Fibroblast of lung (primary cell): ENCODE data around the gene DAAM1. TPM values are rescaled to one million over a fixed set of nuclear protein-coding genes. Genes with fewer than 3 reads are reported as not detected.

ENCODE experiments used
- DNase-seq, 2 donors: peaks; one replicate each; pipeline versions ENCODE4 v3.0.0 to v3.0.0-alpha.2; 2010; ENCODE audit warnings: low read depth in 2 of 2
- H2AFZ ChIP-seq: 2 replicates; pipeline ENCODE4 v1.5.1; 2012; ENCODE audit warnings: low read length, control low read depth, inconsistent platforms
- H3K27ac ChIP-seq: 2 replicates; pipeline ENCODE4 v1.5.1; 2011; ENCODE audit warnings: low read length, control low read depth; ENCODE audit not compliant: insufficient read depth
- H3K27me3 ChIP-seq: 2 replicates; pipeline ENCODE4 v1.5.1; 2011; ENCODE audit warnings: mild to moderate bottlenecking, low read length; ENCODE audit not compliant: control insufficient read depth, insufficient read depth
- H3K36me3 ChIP-seq: 2 replicates; pipeline ENCODE4 v1.5.1; 2011; ENCODE audit warnings: low read length; ENCODE audit not compliant: control insufficient read depth, insufficient read depth
- H3K4me1 ChIP-seq: 2 replicates; pipeline ENCODE4 v1.5.1; 2011; ENCODE audit warnings: low read length; ENCODE audit not compliant: control insufficient read depth, insufficient read depth; ENCODE audit errors: extremely low read depth
- H3K4me2 ChIP-seq: 2 replicates; pipeline ENCODE4 v1.5.1; 2011; ENCODE audit warnings: low read length, control low read depth; ENCODE audit not compliant: insufficient read depth; ENCODE audit errors: extremely low read depth
- H3K4me3 ChIP-seq, 4 experiments: fragments of 200-600 bp in 1 of 4; sonication (generic) in 1 of 4; replicated peaks in 1 of 4; 2 replicates each; pipeline ENCODE4 v1.5.1; 2011 to 2016; ENCODE audit warnings: low read length in 4 of 4, low read depth in 3 of 4, mild to moderate bottlenecking in 3 of 4, control low read depth in 2 of 4, inconsistent platforms in 1 of 4, mixed read lengths in 1 of 4; ENCODE audit not compliant: insufficient read depth in 1 of 4; ENCODE audit errors: control extremely low read depth in 1 of 4
- H3K79me2 ChIP-seq: 2 replicates; pipeline ENCODE4 v1.5.1; 2012; ENCODE audit warnings: mild to moderate bottlenecking, low read length, inconsistent platforms; ENCODE audit not compliant: control insufficient read depth, insufficient read depth
- H3K9ac ChIP-seq: 2 replicates; pipeline ENCODE4 v1.5.1; 2011; ENCODE audit warnings: mild to moderate bottlenecking, low read length, control low read depth; ENCODE audit not compliant: insufficient read depth
- H3K9me3 ChIP-seq: 2 replicates; pipeline ENCODE4 v1.5.1; 2012; ENCODE audit warnings: low read depth, low read length; ENCODE audit not compliant: control insufficient read depth, insufficient read depth
- H4K20me1 ChIP-seq: 2 replicates; pipeline ENCODE4 v1.5.1; 2011; ENCODE audit warnings: low read length; ENCODE audit not compliant: control insufficient read depth, insufficient read depth; ENCODE audit errors: extremely low read depth
- CTCF ChIP-seq, 2 donors: IDR thresholded peaks in 1 of 2; conservative IDR thresholded peaks in 1 of 2; 1 replicate in 1 of 2; 2 replicates in 1 of 2; pipeline ENCODE4 v1.5.1; 2011 to 2012; ENCODE audit warnings: low read length in 2 of 2, control low read depth in 1 of 2, inconsistent platforms in 1 of 2, low read depth in 1 of 2, mild to moderate bottlenecking in 1 of 2
- EZH2 ChIP-seq: IDR thresholded peaks from 2 replicates; pipeline ENCODE4 v1.5.1; 2012; ENCODE audit warnings: low read length, control low read depth, mild to moderate bottlenecking; ENCODE audit errors: missing control alignments
- polyA plus RNA-seq, 2 donors: library from polyadenylated mRNA; depleted of rRNA in 1 of 2; stranded (reverse) in 1 of 2; unstranded in 1 of 2; fragments of >200 nt; gene quantifications; 2 replicates each; pipeline ENCODE4 v1.2.1, GENCODE V29; 2011 to 2012; ENCODE audit warnings: missing spikeins in 1 of 2
- total RNA-seq: library from RNA; depleted of rRNA; stranded (reverse); fragments of >200 nt; gene quantifications from 2 replicates; pipeline ENCODE4 v1.2.1, GENCODE V29; 2014

DAAM1 gene
- total and polyA plus RNA-seq, 2 donors (not counting 1 experiment from before 2014, with no cell fraction given), result 15.5 to 36.3 TPM

GRCh38 chr14:59346796-59347510, 158.5 kb downstream of the DAAM1 start:
- H3K4me1 ChIP-seq, result no peaks in the 10 kb centered on the region
- H3K9ac ChIP-seq, result no peak overlapping the region

GRCh38 chr14:59347511-59347900, 159.0 kb downstream of the DAAM1 start:
- no peak overlapping the region for H3K9ac ChIP-seq
- H3K4me2 ChIP-seq, result no peak overlapping the region

More at GRCh38 chr14:59346796-59347510, 158.5 kb downstream of the DAAM1 start:
- H3K4me3 ChIP-seq, result no peak overlapping the region
- H4K20me1 ChIP-seq, result no peaks in the 10 kb centered on the region
- H3K27me3 ChIP-seq, result no peaks in the 10 kb centered on the region
- H3K27ac ChIP-seq, result no peak overlapping the region
- DNase-seq, result peak in 1 of 2 donors; percentile 78
- H3K79me2 ChIP-seq, result no peaks in the 10 kb centered on the region
- no peak overlapping the region for H2AFZ ChIP-seq
- H3K9me3 ChIP-seq, result no peaks in the 10 kb centered on the region
- H3K36me3 ChIP-seq, result peaks cover 2% of the 10 kb centered on the region
- H3K4me2 ChIP-seq, result no peak overlapping the region
- no peak for TF ChIP-seq CTCF (conservative IDR thresholded peaks at IDR 0.05 in 1 of 2, IDR thresholded peaks at IDR 0.05 in 1 of 2; ENCODE audit: low read depth in 1 of 2, low read length in 2 of 2)
- no peak for TF ChIP-seq EZH2

GRCh38 chr14:59347915-59348314, 159.4 kb downstream of the DAAM1 start:
- no peaks in the 10 kb centered on the region for H4K20me1 ChIP-seq
- peaks cover 2% of the 10 kb centered on the region for H3K36me3 ChIP-seq
- H3K9ac ChIP-seq, result no peak overlapping the region
- TF ChIP-seq EZH2 (no peak), CTCF (conservative IDR thresholded peaks at IDR 0.05 in 1 of 2, IDR thresholded peaks at IDR 0.05 in 1 of 2; ENCODE audit: low read depth in 1 of 2, low read length in 2 of 2) (no peak)
- no peaks in the 10 kb centered on the region for H3K4me1 ChIP-seq
- no peak overlapping the region for H3K4me2 ChIP-seq
- H3K9me3 ChIP-seq, result no peaks in the 10 kb centered on the region
- no peak overlapping the region for H3K4me3 ChIP-seq
- no peak for DNase-seq
- H3K27ac ChIP-seq, result no peak overlapping the region
- no peaks in the 10 kb centered on the region for H3K27me3 ChIP-seq
- H2AFZ ChIP-seq, result no peak overlapping the region
- no peaks in the 10 kb centered on the region for H3K79me2 ChIP-seq

More at GRCh38 chr14:59347511-59347900, 159.0 kb downstream of the DAAM1 start:
- no peak overlapping the region for H3K27ac ChIP-seq
- peaks cover 2% of the 10 kb centered on the region for H3K36me3 ChIP-seq
- H3K79me2 ChIP-seq, result no peaks in the 10 kb centered on the region
- no peaks in the 10 kb centered on the region for H3K9me3 ChIP-seq
- H2AFZ ChIP-seq, result no peak overlapping the region
- no peaks in the 10 kb centered on the region for H4K20me1 ChIP-seq
- H3K27me3 ChIP-seq, result no peaks in the 10 kb centered on the region
- TF ChIP-seq EZH2 (no peak), CTCF (conservative IDR thresholded peaks at IDR 0.05 in 1 of 2, IDR thresholded peaks at IDR 0.05 in 1 of 2; ENCODE audit: low read depth in 1 of 2, low read length in 2 of 2) (no peak)
- no peak overlapping the region for H3K4me3 ChIP-seq
- no peaks in the 10 kb centered on the region for H3K4me1 ChIP-seq
- DNase-seq, result no peak
